ENCODE measurements around the gene GRSF1. TPM values are rescaled to one million over a fixed set of nuclear protein-coding genes. Genes with fewer than 3 reads are reported as not detected.

GRSF1 gene
- total and polyA plus RNA-seq, 2 donors (not counting 1 experiment from before 2014, with no cell fraction given), result 23.7 to 43.2 TPM

DNA sequence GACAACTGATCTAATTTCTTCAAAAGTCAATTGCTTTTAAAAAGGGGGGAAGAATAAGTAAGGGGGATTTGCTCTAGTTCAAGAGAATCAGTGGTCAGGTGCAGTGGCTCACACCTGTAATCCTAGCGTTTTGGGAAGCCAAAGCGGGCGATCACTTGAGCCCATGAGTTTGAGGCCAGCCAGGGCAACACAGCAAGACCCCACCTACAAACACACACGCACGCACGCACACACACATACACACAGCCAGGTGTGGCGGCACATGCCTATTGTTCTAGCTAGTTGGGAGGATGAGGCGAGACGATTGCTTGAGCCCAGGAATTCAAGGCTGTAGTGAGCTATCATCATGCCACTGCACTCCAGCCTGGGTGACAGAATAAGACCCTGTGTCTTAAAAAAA, 9.6 kb downstream of the GRSF1 start:
- Histone ChIP-seq H3K9me3 (ENCODE audit: control extremely low read depth in 1 of 3, control insufficient read depth in 2 of 3, insufficient read depth in 1 of 3, low read length in 2 of 3) (no peaks in the 10 kb centered on the region), H3K79me2 (ENCODE audit: control insufficient read depth, insufficient read depth, low read length) (peaks cover 28% of the 10 kb centered on the region), H2AFZ (ENCODE audit: insufficient read depth, low read depth, low read length, poor library complexity, severe bottlenecking) (no peak overlapping the region), H3K9ac (ENCODE audit: low read length) (no peak overlapping the region), H3K27ac (ENCODE audit: low read length in 2 of 2) (no peak overlapping the region), H3K4me2 (replicated peaks; ENCODE audit: low read depth, low read length, poor library complexity, severe bottlenecking) (no peak overlapping the region), H3K4me1 (ENCODE audit: control insufficient read depth in 2 of 2, insufficient read depth in 2 of 2, low read length in 2 of 2) (no peaks in the 10 kb centered on the region), H3K36me3 (replicated peaks in 1 of 2; ENCODE audit: control extremely low read depth in 1 of 2, control insufficient read depth in 1 of 2, extremely low read depth in 1 of 2, insufficient read depth in 2 of 2, low read length in 1 of 2) (peaks cover 13 to 71% of the 10 kb centered on the region in 2 experiments), H3K4me3 (ENCODE audit: control extremely low read depth in 1 of 5, extremely low read depth in 1 of 5, insufficient read depth in 1 of 5, low read depth in 2 of 5, low read length in 4 of 5) (no peak overlapping the region), H4K20me1 (ENCODE audit: control insufficient read depth, insufficient read depth, low read length, poor library complexity, severe bottlenecking) (peaks cover 15% of the 10 kb centered on the region), H3K27me3 (replicated peaks in 1 of 4; ENCODE audit: control extremely low read depth in 1 of 4, control insufficient read depth in 3 of 4, insufficient read depth in 4 of 4, low read length in 3 of 4) (no peaks in the 10 kb centered on the region)
- Mint-ChIP-seq H3K9me3 (ENCODE audit: insufficient read depth) (no peaks in the 10 kb centered on the region), H3K4me3 (no peak overlapping the region), H3K27me3 (no peaks in the 10 kb centered on the region), H3K4me1 (no peaks in the 10 kb centered on the region), H3K27ac (no peak overlapping the region)
- CTCF ChIA-PET, result no interaction called here
- no CpG with 5 or more reads among the region's 9 CpGs for WGBS (ENCODE audit: insufficient coverage)
- POLR2A ChIA-PET, result interaction anchor here (0.6 kb wide), 1 partner anchor 46 kb away, joined by 5 read pairs; no protein-coding TSS in a partner anchor
- DNase-seq, result no peak
- no peak for ATAC-seq (ENCODE audit: low read depth)
- TF ChIP-seq, protein P1, sequence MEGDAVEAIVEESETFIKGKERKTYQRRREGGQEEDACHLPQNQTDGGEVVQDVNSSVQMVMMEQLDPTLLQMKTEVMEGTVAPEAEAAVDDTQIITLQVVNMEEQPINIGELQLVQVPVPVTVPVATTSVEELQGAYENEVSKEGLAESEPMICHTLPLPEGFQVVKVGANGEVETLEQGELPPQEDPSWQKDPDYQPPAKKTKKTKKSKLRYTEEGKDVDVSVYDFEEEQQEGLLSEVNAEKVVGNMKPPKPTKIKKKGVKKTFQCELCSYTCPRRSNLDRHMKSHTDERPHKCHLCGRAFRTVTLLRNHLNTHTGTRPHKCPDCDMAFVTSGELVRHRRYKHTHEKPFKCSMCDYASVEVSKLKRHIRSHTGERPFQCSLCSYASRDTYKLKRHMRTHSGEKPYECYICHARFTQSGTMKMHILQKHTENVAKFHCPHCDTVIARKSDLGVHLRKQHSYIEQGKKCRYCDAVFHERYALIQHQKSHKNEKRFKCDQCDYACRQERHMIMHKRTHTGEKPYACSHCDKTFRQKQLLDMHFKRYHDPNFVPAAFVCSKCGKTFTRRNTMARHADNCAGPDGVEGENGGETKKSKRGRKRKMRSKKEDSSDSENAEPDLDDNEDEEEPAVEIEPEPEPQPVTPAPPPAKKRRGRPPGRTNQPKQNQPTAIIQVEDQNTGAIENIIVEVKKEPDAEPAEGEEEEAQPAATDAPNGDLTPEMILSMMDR (IDR thresholded peaks at IDR 0.05), result no peak
- no peak for TF ChIP-seq EZH2 (IDR thresholded peaks at IDR 0.05; ENCODE audit: borderline replicate concordance, insufficient read depth, low read depth, low read length, poor library complexity, severe bottlenecking)
- intact Hi-C loops (cut with micrococcal nuclease), result loop anchor here (10.0 kb wide), 1 partner anchor 95 kb away; no protein-coding TSS in a partner anchor

DNA sequence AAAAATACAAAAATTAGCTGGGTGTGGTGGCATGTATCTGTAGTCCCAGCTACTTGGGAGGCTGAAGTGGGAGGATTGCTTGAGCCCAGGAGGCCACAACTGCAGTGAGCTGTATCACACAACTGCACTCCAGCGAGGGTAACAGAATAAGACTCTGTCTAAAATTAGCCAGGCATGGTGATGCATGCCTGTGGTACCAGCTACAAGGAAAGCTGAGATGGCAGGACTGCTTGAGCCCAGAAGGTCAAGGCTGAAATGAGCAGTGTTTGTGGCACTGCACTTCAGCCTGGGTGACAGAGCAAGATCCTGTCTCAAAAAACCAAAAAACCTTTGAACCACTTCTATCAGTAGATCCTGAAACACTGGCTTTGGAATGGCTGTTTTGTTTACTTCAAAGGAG, 10.2 kb downstream of the GRSF1 start:
- no peaks in the 10 kb centered on the region for H3K9me3 Mint-ChIP-seq (ENCODE audit: insufficient read depth)
- ChIA-PET CTCF (no interaction called here), POLR2A (interaction anchor here (0.6 kb wide), 1 partner anchor 46 kb away, joined by 5 read pairs; no protein-coding TSS in a partner anchor)
- Histone ChIP-seq H3K27me3 (replicated peaks in 1 of 4; ENCODE audit: control extremely low read depth in 1 of 4, control insufficient read depth in 3 of 4, insufficient read depth in 4 of 4, low read length in 3 of 4) (no peaks in the 10 kb centered on the region), H3K79me2 (ENCODE audit: control insufficient read depth, insufficient read depth, low read length) (peaks cover 23% of the 10 kb centered on the region), H3K36me3 (replicated peaks in 1 of 2; ENCODE audit: control extremely low read depth in 1 of 2, control insufficient read depth in 1 of 2, extremely low read depth in 1 of 2, insufficient read depth in 2 of 2, low read length in 1 of 2) (peaks cover 11 to 72% of the 10 kb centered on the region in 2 experiments), H3K27ac (ENCODE audit: low read length in 2 of 2) (no peak overlapping the region), H3K4me1 (ENCODE audit: control insufficient read depth in 2 of 2, insufficient read depth in 2 of 2, low read length in 2 of 2) (no peaks in the 10 kb centered on the region), H3K9me3 (ENCODE audit: control extremely low read depth in 1 of 3, control insufficient read depth in 2 of 3, insufficient read depth in 1 of 3, low read length in 2 of 3) (no peaks in the 10 kb centered on the region), H2AFZ (ENCODE audit: insufficient read depth, low read depth, low read length, poor library complexity, severe bottlenecking) (no peak overlapping the region), H3K4me2 (replicated peaks; ENCODE audit: low read depth, low read length, poor library complexity, severe bottlenecking) (no peak overlapping the region), H3K4me3 (ENCODE audit: control extremely low read depth in 1 of 5, extremely low read depth in 1 of 5, insufficient read depth in 1 of 5, low read depth in 2 of 5, low read length in 4 of 5) (no peak overlapping the region), H3K9ac (ENCODE audit: low read length) (no peak overlapping the region), H4K20me1 (ENCODE audit: control insufficient read depth, insufficient read depth, low read length, poor library complexity, severe bottlenecking) (peaks cover 11% of the 10 kb centered on the region)
- DNase-seq, result no peak
- H3K27me3 Mint-ChIP-seq, result no peaks in the 10 kb centered on the region
- no peak overlapping the region for H3K27ac Mint-ChIP-seq
- no peak overlapping the region for H3K4me3 Mint-ChIP-seq
- intact Hi-C loops (cut with micrococcal nuclease), result no loop called here
- ATAC-seq (ENCODE audit: low read depth), result no peak
- TF ChIP-seq, protein P1 (IDR thresholded peaks at IDR 0.05), result no peak
- no peak for TF ChIP-seq EZH2 (IDR thresholded peaks at IDR 0.05; ENCODE audit: borderline replicate concordance, insufficient read depth, low read depth, low read length, poor library complexity, severe bottlenecking)
- H3K4me1 Mint-ChIP-seq, result no peaks in the 10 kb centered on the region
- WGBS (ENCODE audit: insufficient coverage), result 100% methylated on average over 1 of the region's 1 CpG

All from B cell (primary cell).